GM19468 (cell line): Measurements from ENCODE around the gene FBXO40.

Source experiments
- ATAC-seq: cut with Tn5 transposase; IDR thresholded peaks from one replicate; pipeline ENCODE4 v1.9.1; 2021; ENCODE audit warnings: mild to moderate bottlenecking, moderate library complexity, moderate number of reproducible peaks; ENCODE audit not compliant: unreplicated experiment; ENCODE audit errors: extremely low read depth

FBXO40 gene

GRCh38 chr3:121660356-121661171, 67.4 kb downstream of the FBXO40 start, which contains the start of gene HCLS1:
Gene HCLS1 (minus strand): TSS chr3:121660903. CDS start chr3:121658347, 2,556 bp downstream.
- peak; percentile 72 for ATAC-seq

- ATAC-seq, result no peak
Measured at GRCh38 chr3:121661376-121661775, 68.2 kb downstream of the FBXO40 start.

- ATAC-seq, result no peak
Measured at GRCh38 chr3:121662742-121663141, 69.6 kb downstream of the FBXO40 start.

DNA sequence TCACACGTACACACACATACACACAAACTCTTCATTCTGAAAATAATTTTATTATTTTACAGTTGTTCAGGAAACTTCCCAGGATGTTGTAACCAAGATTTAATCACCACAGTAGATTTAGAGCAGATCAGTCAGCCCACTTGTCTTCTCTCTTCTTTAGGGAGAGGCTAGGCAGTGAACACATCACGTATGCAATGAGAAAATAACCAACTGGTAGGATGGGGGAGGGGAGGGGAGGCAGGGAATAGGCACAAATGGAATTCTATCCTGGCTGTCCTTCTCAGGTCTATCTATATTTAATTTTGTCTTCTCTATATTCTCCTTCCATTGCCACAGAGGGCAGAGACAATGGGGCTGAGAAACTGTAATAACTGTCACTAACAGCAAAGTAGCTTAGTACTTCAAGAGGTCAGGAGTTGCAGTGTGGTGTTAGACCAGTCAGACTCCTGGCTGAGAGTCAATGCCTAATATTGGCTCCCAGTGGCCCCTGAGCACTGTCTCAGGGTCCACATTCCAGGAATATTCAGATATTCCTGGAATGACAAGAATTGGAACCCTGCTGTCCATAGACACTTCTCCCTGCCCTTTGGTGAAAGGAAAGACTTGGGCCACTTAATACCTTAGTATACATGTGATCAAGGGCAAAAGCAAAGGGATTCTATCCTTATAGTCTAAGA, 70.1 kb downstream of the FBXO40 start:
- ATAC-seq, result no peak

DNA sequence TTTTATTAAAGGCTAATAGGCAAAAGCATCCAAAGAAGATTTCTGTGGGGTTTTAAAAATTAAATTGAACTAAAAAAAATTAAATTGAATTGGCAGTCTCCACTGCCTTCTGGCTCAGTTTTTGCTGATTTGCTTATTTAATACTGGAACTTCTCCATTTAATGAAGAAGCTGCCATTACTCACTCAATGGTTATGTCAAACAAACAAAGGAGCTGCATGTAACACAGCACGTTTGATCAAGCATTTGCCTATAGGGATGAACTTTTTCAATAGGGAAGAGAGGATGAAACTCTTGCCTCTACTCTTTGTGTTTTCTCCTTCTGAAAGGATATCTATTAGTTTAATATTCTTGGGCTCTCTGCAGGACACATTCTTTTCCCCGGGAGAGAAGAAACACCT, 72.3 kb downstream of the FBXO40 start:
- ATAC-seq, result no peak

DNA sequence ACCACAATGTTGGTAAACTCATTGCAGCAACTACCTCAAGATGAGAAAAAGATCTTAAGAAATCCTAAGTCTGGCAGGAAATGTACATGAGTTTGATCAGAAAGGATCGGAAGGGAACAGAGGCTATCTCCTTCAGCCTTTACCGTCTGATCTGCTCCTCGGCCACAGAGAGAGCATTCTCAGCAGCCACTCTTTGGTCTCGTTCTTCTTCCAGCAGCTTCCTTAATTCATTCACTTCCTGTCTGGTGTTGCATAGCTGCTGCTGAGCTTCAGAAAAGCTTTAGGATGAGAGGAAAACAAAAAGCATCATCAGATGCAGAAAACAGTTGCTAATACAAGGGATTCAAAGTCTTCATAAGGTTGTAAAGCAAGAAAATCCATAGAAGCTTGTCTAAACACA, 74.2 kb downstream of the FBXO40 start:
- ATAC-seq, result no peak

DNA sequence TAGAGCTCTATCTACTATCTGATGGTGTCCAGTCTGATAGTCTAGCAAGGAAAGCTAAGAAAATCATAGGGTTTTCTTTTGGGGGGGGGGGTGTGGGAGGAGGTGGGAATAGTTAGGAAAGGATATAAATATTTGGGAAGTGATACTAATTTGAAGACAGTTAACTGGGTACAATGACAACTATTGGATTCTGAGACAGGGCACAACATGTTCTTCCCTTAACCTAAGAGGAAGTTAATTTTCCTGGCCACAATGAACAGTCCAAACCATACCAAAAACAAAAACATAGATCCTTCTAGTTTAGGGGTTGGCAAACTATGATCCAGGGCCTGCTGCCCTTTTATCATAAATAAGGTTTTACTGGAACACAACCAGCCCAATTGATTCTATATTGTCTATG, 77.5 kb downstream of the FBXO40 start:
- ATAC-seq, result no peak

GRCh38 chr3:121677141-121677540, 84.0 kb downstream of the FBXO40 start:
- ATAC-seq, result no peak
